Activated CD8-positive, alpha-beta memory T cell treated with anti-CD3 and anti-CD28 coated beads, Interleukin-2, amount 50 U/mL, for 24 hours (primary cell): Measurements from ENCODE around the gene ADGRG2.

Experiments
- DNase-seq: peaks from one replicate; pipeline ENCODE4 v3.0.0-alpha.2; 2020; ENCODE audit errors: extremely low read depth

The ADGRG2 gene

GRCh38 chrX:18956303-18957032 is 165.8 kb downstream of the ADGRG2 start:
- DNase-seq = no peak

GRCh38 chrX:18955676-18956075 is 166.6 kb downstream of the ADGRG2 start:
- DNase-seq = no peak

GRCh38 chrX:18951032-18951431 is 171.2 kb downstream of the ADGRG2 start:
- no peak for DNase-seq

- DNase-seq = no peak
These were observed 172.3 kb downstream of the ADGRG2 start for GRCh38 chrX:18949944-18950301.

- no peak for DNase-seq
These were observed 172.9 kb downstream of the ADGRG2 start for GRCh38 chrX:18949291-18949943.

- DNase-seq = no peak
These were observed 175.7 kb downstream of the ADGRG2 start for GRCh38 chrX:18946611-18947010.

DNA sequence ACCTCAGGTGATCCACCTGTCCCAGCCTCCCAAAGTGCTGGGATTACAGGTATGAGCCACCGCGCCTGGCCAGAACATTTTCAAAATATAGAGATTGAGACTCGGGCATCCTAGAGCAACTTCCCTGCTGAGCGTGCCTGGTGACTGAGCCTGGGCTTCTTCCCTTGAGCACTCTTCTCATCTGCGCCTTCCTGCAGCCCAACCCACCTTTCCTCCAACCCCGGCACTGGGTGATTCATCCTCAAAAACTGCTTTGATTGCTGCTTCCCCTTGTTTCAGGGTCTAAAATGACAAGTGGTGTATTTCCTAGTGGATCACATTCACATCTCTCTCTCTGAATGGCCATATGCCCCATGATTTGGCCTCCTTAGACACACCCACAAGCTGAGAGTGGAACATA is 176.1 kb downstream of the ADGRG2 start:
- no peak for DNase-seq

DNA sequence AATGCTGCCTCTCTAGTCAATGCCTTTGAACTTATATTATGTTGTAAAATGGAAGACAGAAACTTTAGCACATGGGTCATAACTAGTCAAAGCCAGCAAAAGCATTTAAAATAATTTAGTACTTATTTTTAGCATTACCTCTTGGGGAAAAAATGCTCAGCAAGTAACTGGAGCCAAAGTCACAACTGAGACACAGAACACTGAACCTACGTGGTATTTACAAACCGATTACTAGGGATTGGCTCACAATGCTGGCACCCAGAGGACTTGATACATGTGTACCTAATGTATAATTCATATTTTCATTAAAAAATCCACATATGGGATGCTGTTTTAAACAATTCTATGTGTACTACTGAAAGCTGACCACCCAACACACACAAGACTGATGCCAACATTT is 176.8 kb downstream of the ADGRG2 start:
- DNase-seq = no peak

- no peak for DNase-seq
These were observed 177.8 kb downstream of the ADGRG2 start for GRCh38 chrX:18944482-18944881.

- DNase-seq = no peak
These were observed 180.4 kb downstream of the ADGRG2 start for GRCh38 chrX:18941896-18942295.
